KMS-11 (cell line): ENCODE measurements around the gene ZNF619.

Experiments used
- H2AFZ ChIP-seq: fragments of 200-600 bp; sonication (generic); 2 replicates; pipeline ENCODE4 v1.6.1; 2016; ENCODE audit warnings: antibody characterized with exemption, mixed run types, low read depth
- H3K27ac ChIP-seq: fragments of 200-600 bp; sonication (generic); 2 replicates; pipeline ENCODE4 v1.6.1; 2016; ENCODE audit warnings: mild to moderate bottlenecking, mixed run types
- H3K27me3 ChIP-seq: fragments of 200-600 bp; sonication (generic); 2 replicates; pipeline ENCODE4 v1.6.1; 2017; ENCODE audit warnings: mild to moderate bottlenecking, low read depth, mixed run types, moderate library complexity; ENCODE audit not compliant: insufficient read depth
- H3K36me3 ChIP-seq: fragments of 200-600 bp; sonication (generic); 2 replicates; pipeline ENCODE4 v1.6.1; 2017; ENCODE audit warnings: mild to moderate bottlenecking, mixed run types; ENCODE audit not compliant: insufficient read depth
- H3K4me1 ChIP-seq: fragments of 200-600 bp; sonication (generic); 2 replicates; pipeline ENCODE4 v1.6.1; 2016; ENCODE audit warnings: mild to moderate bottlenecking, low read depth, mixed run types; ENCODE audit not compliant: poor library complexity, severe bottlenecking
- H3K4me2 ChIP-seq: fragments of 200-600 bp; sonication (generic); 2 replicates; pipeline ENCODE4 v1.7.0; 2016; ENCODE audit warnings: mild to moderate bottlenecking, mixed run types
- H3K4me3 ChIP-seq: fragments of 200-600 bp; sonication (generic); IDR thresholded peaks from 2 replicates; pipeline ENCODE4 v1.6.1; 2017; ENCODE audit warnings: low read depth, low read length, mixed read lengths; ENCODE audit not compliant: insufficient read depth
- H3K79me2 ChIP-seq: fragments of 200-600 bp; sonication (generic); 2 replicates; pipeline ENCODE4 v1.6.1; 2016; ENCODE audit warnings: low read depth, mixed run types; ENCODE audit not compliant: insufficient read depth
- H3K9ac ChIP-seq: fragments of 200-600 bp; sonication (generic); 2 replicates; pipeline ENCODE4 v1.6.1; 2016; ENCODE audit warnings: mild to moderate bottlenecking, mixed run types
- H4K20me1 ChIP-seq: fragments of 200-600 bp; sonication (generic); 2 replicates; pipeline ENCODE4 v1.6.1; 2016; ENCODE audit warnings: mild to moderate bottlenecking, mixed run types; ENCODE audit not compliant: insufficient read depth
- TF ChIP-seq, protein P1 (sequence below): fragments of 200-600 bp; sonication (generic); conservative IDR thresholded peaks from 2 replicates; pipeline ENCODE4 v1.6.1; 2017; ENCODE audit warnings: low read depth, mild to moderate bottlenecking, antibody characterized with exemption, low read length, moderate library complexity, mixed read lengths

Gene ZNF619

DNA sequence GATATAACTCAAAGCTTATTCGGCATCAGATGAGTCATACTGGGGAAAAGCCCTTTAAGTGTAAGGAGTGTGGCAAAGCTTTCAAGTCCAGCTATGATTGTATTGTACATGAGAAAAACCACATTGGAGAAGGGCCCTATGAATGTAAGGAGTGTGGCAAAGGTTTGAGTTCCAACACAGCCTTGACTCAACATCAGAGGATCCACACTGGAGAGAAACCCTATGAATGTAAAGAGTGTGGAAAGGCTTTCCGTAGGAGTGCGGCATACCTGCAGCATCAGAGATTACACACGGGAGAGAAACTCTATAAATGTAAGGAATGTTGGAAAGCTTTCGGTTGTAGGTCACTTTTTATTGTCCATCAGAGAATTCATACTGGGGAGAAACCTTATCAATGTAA, 55.3 kb downstream of the ZNF619 start:
- H4K20me1 ChIP-seq: no peaks in the 10 kb centered on the region
- TF ChIP-seq, protein P1, sequence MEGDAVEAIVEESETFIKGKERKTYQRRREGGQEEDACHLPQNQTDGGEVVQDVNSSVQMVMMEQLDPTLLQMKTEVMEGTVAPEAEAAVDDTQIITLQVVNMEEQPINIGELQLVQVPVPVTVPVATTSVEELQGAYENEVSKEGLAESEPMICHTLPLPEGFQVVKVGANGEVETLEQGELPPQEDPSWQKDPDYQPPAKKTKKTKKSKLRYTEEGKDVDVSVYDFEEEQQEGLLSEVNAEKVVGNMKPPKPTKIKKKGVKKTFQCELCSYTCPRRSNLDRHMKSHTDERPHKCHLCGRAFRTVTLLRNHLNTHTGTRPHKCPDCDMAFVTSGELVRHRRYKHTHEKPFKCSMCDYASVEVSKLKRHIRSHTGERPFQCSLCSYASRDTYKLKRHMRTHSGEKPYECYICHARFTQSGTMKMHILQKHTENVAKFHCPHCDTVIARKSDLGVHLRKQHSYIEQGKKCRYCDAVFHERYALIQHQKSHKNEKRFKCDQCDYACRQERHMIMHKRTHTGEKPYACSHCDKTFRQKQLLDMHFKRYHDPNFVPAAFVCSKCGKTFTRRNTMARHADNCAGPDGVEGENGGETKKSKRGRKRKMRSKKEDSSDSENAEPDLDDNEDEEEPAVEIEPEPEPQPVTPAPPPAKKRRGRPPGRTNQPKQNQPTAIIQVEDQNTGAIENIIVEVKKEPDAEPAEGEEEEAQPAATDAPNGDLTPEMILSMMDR: no peak
- no peak overlapping the region for H3K27ac ChIP-seq
- no peak overlapping the region for H3K4me2 ChIP-seq
- no peaks in the 10 kb centered on the region for H3K27me3 ChIP-seq
- no peak overlapping the region for H3K4me3 ChIP-seq
- H3K9ac ChIP-seq: no peak overlapping the region
- H2AFZ ChIP-seq: no peak overlapping the region
- no peaks in the 10 kb centered on the region; the same call in 1 of the 2 replicates for H3K36me3 ChIP-seq
- no peaks in the 10 kb centered on the region for H3K4me1 ChIP-seq
- H3K79me2 ChIP-seq: no peaks in the 10 kb centered on the region

DNA sequence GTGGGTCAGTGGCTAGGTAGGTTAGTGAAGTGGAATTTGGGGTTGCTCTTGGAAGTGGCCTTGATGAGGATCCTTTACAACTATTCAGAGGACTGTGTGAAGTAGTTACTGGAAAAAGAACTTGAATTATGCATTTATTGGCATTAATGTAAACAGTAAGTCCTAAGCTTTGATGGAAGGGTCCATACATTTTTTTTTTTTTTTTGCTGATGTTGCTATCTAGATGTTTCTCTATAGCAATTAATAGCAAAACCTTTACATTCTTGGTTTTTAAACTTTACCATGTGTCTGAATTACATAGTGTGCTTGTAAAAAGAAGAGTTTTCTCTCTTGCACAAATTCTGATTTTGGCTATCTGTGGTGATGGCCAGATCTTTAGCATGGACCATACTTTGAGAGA, 57.4 kb downstream of the ZNF619 start:
- H3K79me2 ChIP-seq: no peaks in the 10 kb centered on the region
- H3K9ac ChIP-seq: no peak overlapping the region
- no peak overlapping the region for H3K27ac ChIP-seq
- no peaks in the 10 kb centered on the region for H3K4me1 ChIP-seq
- TF ChIP-seq, protein P1: no peak
- no peak overlapping the region for H3K4me3 ChIP-seq
- H3K36me3 ChIP-seq: no peaks in the 10 kb centered on the region; the same call in 1 of the 2 replicates
- H3K27me3 ChIP-seq: no peaks in the 10 kb centered on the region
- no peak overlapping the region for H2AFZ ChIP-seq
- no peaks in the 10 kb centered on the region for H4K20me1 ChIP-seq
- no peak overlapping the region for H3K4me2 ChIP-seq
